ENCODE measurements around the gene CCL17. TPM values are rescaled to one million over a fixed set of nuclear protein-coding genes. Genes with fewer than 3 reads are reported as not detected.

Gene CCL17
- total RNA-seq (1 to 10 TPM in 1 of 10 donors, not detected in 9; 1.0 TPM), polyA plus RNA-seq (under 1 TPM in 1 of 2 donors, not detected in 1; 0.35 TPM)
- long read RNA-seq, donor 1: 0 reads
- long read RNA-seq, donor 2: 0 reads
- long read RNA-seq, donor 3: 0 reads

DNA sequence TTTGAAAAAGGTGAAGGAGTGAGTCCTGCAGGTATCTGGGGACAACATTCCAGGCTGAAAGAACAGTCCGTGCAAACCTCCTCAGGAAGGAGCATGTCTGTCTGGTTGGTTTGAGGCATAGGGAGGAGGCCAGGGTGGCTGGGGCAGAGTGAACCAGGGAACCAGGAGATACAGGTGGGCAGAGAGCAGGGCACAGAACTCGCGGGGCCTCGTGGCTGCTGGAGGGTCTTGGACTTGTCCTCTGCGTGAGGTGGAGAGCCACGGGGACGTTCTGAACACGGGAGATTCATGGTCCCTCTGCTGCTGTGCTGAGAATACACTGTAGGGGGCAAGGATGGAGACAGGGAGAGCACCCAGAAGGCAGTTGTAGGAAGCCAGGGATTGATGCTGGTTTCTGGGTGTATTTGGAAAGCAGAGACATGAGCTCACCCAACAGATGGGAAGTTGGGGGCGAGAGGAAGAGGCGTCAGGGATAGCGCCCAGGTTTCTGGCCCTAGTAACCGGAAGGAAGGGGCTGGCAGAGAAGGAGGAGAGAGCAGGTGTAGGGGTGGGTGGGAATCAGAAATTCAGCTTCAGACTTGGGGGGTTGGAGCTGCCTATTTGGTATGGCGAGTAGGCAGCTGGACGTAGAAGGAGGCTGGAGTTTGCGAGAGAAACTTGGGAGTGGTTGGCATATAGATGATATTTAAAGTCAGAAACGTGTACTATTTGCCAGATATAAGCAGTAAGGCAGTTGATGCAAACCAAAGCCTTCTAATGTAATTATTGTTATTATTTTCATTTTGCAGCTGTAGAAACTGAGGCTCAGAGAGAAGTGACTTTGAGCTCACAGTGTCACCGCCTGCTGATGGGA, at the start of gene CCL17:
Gene CCL17, plus strand, starts transcription at position 803 of the 853 bp plus-strand sequence. CDS start 9,166 bp downstream, outside the sequence.
- no peak for DNase-seq
- Histone ChIP-seq H3K27ac (no peak within 1 kb of the TSS), H3K36me3 (no peaks in the 10 kb centered on the region), H3K9me3 (no peaks in the 10 kb centered on the region), H3K27me3 (no peaks in the 10 kb centered on the region), H3K4me1 (peaks cover 0 to 10% (median 5%) of the 10 kb centered on the region in 9 donors), H3K4me3 (no peak within 1 kb of the TSS)
- intact Hi-C loops (cut with DNase I): no loop called here
- TF ChIP-seq, protein P1, sequence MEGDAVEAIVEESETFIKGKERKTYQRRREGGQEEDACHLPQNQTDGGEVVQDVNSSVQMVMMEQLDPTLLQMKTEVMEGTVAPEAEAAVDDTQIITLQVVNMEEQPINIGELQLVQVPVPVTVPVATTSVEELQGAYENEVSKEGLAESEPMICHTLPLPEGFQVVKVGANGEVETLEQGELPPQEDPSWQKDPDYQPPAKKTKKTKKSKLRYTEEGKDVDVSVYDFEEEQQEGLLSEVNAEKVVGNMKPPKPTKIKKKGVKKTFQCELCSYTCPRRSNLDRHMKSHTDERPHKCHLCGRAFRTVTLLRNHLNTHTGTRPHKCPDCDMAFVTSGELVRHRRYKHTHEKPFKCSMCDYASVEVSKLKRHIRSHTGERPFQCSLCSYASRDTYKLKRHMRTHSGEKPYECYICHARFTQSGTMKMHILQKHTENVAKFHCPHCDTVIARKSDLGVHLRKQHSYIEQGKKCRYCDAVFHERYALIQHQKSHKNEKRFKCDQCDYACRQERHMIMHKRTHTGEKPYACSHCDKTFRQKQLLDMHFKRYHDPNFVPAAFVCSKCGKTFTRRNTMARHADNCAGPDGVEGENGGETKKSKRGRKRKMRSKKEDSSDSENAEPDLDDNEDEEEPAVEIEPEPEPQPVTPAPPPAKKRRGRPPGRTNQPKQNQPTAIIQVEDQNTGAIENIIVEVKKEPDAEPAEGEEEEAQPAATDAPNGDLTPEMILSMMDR (IDR thresholded peaks at IDR 0.05): no peak
- ATAC-seq: no peak
- 67 to 68% methylated on average over 17 of the region's 17 CpGs for WGBS, 2 donors

DNA sequence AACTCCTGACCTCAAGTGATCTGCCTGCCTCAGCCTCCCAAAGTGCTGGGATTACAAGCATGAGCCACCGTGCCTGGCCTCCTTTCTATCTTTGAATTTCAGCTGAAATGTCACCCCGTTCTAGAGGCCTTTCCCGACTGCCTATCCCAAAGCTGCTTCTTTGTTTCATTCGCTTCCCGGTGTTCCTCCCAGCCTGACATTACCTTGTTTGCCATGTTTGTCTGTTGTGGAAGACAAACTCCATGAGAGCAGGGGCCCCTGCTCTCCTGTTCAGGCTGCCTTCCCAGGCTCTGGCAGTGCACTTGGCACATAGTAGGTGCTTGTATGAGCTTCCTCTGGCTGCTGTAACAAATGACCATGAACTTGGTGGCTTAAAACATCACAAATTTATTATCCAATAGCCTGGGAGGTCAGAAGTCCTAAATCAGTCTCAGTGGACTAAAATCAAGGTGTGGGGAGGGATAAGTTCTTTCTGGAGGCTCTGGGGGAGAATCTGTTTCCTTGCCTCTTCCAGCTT, 48.6 kb upstream of the CCL17 start:
- DNase-seq: no peak
- ATAC-seq: no peak
- TF ChIP-seq, protein P1 (IDR thresholded peaks at IDR 0.05): no peak
- no peak overlapping the region for H3K27ac ChIP-seq
- no peaks in the 10 kb centered on the region for H3K9me3 ChIP-seq
- H3K4me3 ChIP-seq: no peak overlapping the region
- H3K4me1 ChIP-seq: peaks cover 0 to 4% (median 0%) of the 10 kb centered on the region in 9 donors
- H3K36me3 ChIP-seq: no peaks in the 10 kb centered on the region
- intact Hi-C loops (cut with DNase I): no loop called here
- 82 to 90% methylated on average over 5 of the region's 5 CpGs for WGBS, 2 donors
- H3K27me3 ChIP-seq: no peaks in the 10 kb centered on the region

DNA sequence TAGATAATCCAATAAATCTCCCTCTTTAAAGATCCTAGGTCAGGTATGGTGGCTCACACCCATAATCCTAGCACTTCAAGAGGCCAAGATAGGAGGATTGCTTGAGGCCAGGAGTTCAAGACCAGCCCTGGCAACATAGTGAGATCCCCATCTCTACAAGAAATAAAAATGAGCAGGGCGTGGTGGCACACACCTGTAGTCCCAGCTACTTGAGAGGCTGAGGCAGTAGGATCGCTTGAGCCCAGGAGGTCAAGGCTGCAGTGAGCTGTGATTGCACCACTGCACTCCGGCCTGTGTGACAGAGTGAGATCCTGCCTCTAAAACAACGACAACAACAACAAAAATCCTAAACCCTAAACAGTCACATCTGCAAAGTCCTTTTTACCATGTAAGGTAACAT, 48.0 kb upstream of the CCL17 start:
- H3K36me3 ChIP-seq: no peaks in the 10 kb centered on the region
- ATAC-seq (no peak), DNase-seq (no peak)
- intact Hi-C loops (cut with DNase I): no loop called here
- H3K4me3 ChIP-seq: no peak overlapping the region
- WGBS, 2 donors: 86 to 98% methylated on average over 4 of the region's 4 CpGs
- TF ChIP-seq, protein P1 (IDR thresholded peaks at IDR 0.05): no peak
- H3K4me1 ChIP-seq: peaks cover 0 to 4% (median 0%) of the 10 kb centered on the region in 9 donors
- no peaks in the 10 kb centered on the region for H3K27me3 ChIP-seq
- no peak overlapping the region for H3K27ac ChIP-seq
- no peaks in the 10 kb centered on the region for H3K9me3 ChIP-seq

DNA sequence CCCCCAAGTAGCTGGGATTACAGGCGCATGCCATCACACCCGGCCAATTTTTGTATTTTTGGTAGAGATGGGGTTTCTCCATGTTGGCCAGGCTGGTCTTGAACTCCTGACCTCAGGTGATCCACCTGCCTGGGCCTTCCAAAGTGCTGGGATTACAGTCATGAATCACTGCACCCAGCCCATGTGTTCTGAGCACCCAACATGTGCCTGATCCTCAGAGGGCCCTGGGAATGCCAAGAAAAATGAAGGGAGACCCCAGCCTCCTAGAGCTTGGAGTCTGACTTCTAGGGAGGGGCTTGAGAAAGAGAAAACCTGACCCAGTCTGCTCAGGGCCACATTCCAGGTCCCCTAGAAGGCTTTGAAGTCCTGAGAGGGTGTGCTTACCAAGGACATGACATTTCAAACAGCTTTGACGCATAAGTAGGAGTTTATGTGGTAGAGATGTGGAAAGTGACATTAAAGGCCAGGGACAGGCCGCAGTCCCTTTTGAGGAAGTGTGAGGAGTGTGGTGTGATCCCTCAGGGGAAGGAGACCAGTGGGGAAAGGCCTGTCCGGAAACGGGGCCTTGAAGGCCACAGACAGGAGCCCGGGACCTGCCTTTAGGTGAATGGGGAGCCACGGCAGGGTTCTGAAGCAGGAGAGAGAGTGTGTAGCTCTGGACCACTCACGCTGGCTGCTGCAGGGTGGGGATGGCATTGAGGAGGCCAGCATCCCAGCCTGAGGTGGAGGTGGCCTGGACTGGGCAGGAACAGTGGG, 47.1 kb upstream of the CCL17 start:
- intact Hi-C loops (cut with DNase I): no loop called here
- WGBS, 2 donors: 86 to 88% methylated on average over 9 of the region's 9 CpGs

More for the DNA sequence above, 47.1 kb upstream of the CCL17 start:
- Histone ChIP-seq H3K27ac (no peak overlapping the region), H3K4me1 (peaks cover 0 to 4% (median 0%) of the 10 kb centered on the region in 9 donors), H3K36me3 (no peaks in the 10 kb centered on the region), H3K27me3 (no peaks in the 10 kb centered on the region), H3K9me3 (no peaks in the 10 kb centered on the region), H3K4me3 (no peak overlapping the region)
- TF ChIP-seq, protein P1 (IDR thresholded peaks at IDR 0.05): no peak
- DNase-seq: no peak
- peak in 4 of 8 donors; percentile 42 to 55 (median 50) for ATAC-seq

Measured in heart right ventricle (tissue), 16 donors.